Stimulated activated memory B cell treated with anti-CD40 and anti-IgM and Interleukin-4, amounts not matched to agents 10 μg/mL and 1 μg/mL and 100 μg/mL, for 72 hours (primary cell): Measurements from ENCODE around the gene VWA3A.
"Not testable (repeated sequence)": the region's sequence is repeated elsewhere in the genome, so short reads cannot be mapped to it uniquely, and the experiment has no call there.

Experiments used
- ATAC-seq: fragments of 150-1000 bp; cut with Tn5 transposase; 2 replicates; pipeline ENCODE4 v1.10.0; 2021
- H3K27ac Mint-ChIP-seq: one replicate; pipeline ENCODE4 v1.8.0; 2022; ENCODE audit warnings: mild to moderate bottlenecking, mixed read lengths
- H3K27me3 Mint-ChIP-seq: one replicate; pipeline ENCODE4 v1.8.0; 2022; ENCODE audit warnings: mixed read lengths
- H3K36me3 Mint-ChIP-seq: one replicate; pipeline ENCODE4 v1.8.0; 2022; ENCODE audit warnings: mixed read lengths
- H3K4me1 Mint-ChIP-seq: one replicate; pipeline ENCODE4 v1.8.0; 2022; ENCODE audit warnings: mixed read lengths
- H3K4me3 Mint-ChIP-seq: one replicate; pipeline ENCODE4 v1.8.0; 2022; ENCODE audit warnings: mild to moderate bottlenecking, moderate library complexity, mixed read lengths
- H3K9me3 Mint-ChIP-seq: one replicate; pipeline ENCODE4 v1.8.0; 2022; ENCODE audit warnings: mixed read lengths

The VWA3A gene

GRCh38 chr16:22111629-22112028 lies 19.3 kb downstream of the VWA3A start:
- H3K27me3 Mint-ChIP-seq: peaks cover 27% of the 10 kb centered on the region
- H3K4me3 Mint-ChIP-seq, ATAC-seq, H3K36me3 Mint-ChIP-seq, H3K27ac Mint-ChIP-seq, H3K9me3 Mint-ChIP-seq, H3K4me1 Mint-ChIP-seq: not testable (repeated sequence)

GRCh38 chr16:22116095-22116700 lies 23.9 kb downstream of the VWA3A start:
- H3K4me3 Mint-ChIP-seq: no peak overlapping the region
- no peak overlapping the region for H3K27ac Mint-ChIP-seq
- no peaks in the 10 kb centered on the region for H3K36me3 Mint-ChIP-seq
- no peaks in the 10 kb centered on the region for H3K9me3 Mint-ChIP-seq
- ATAC-seq: no peak
- no peaks in the 10 kb centered on the region for H3K27me3 Mint-ChIP-seq
- H3K4me1 Mint-ChIP-seq: no peaks in the 10 kb centered on the region

- H3K4me1 Mint-ChIP-seq: peaks cover 11% of the 10 kb centered on the region
- no peak overlapping the region for H3K4me3 Mint-ChIP-seq
- no peaks in the 10 kb centered on the region for H3K27me3 Mint-ChIP-seq
- peaks cover 5% of the 10 kb centered on the region for H3K9me3 Mint-ChIP-seq
- H3K36me3 Mint-ChIP-seq: no peaks in the 10 kb centered on the region
- ATAC-seq: no peak
- H3K27ac Mint-ChIP-seq: no peak overlapping the region
These were observed 25.3 kb downstream of the VWA3A start for GRCh38 chr16:22117609-22118008.

- Mint-ChIP-seq H3K27me3 (no peaks in the 10 kb centered on the region), H3K9me3 (peaks cover 5% of the 10 kb centered on the region), H3K36me3 (no peaks in the 10 kb centered on the region), H3K4me3 (no peak overlapping the region), H3K4me1 (peaks cover 21% of the 10 kb centered on the region), H3K27ac (no peak overlapping the region)
- ATAC-seq: no peak
These were observed 28.1 kb downstream of the VWA3A start for GRCh38 chr16:22120440-22120839.

GRCh38 chr16:22122239-22122638 lies 29.9 kb downstream of the VWA3A start:
- ATAC-seq: no peak
- H3K4me1 Mint-ChIP-seq: peaks cover 21% of the 10 kb centered on the region
- H3K4me3 Mint-ChIP-seq: no peak overlapping the region
- no peak overlapping the region for H3K27ac Mint-ChIP-seq
- peaks cover 5% of the 10 kb centered on the region for H3K9me3 Mint-ChIP-seq
- H3K36me3 Mint-ChIP-seq: no peaks in the 10 kb centered on the region
- no peaks in the 10 kb centered on the region for H3K27me3 Mint-ChIP-seq

- Mint-ChIP-seq H3K27ac (no peak overlapping the region), H3K4me3 (no peak overlapping the region), H3K9me3 (peaks cover 10% of the 10 kb centered on the region), H3K4me1 (peaks cover 21% of the 10 kb centered on the region), H3K27me3 (peaks cover 7% of the 10 kb centered on the region), H3K36me3 (no peaks in the 10 kb centered on the region)
- peak; percentile 57 for ATAC-seq
These were observed 30.8 kb downstream of the VWA3A start for GRCh38 chr16:22123146-22123545.

- no peak for ATAC-seq
- Mint-ChIP-seq H3K4me1 (peaks cover 21% of the 10 kb centered on the region), H3K9me3 (peaks cover 15% of the 10 kb centered on the region), H3K27ac (no peak overlapping the region), H3K36me3 (no peaks in the 10 kb centered on the region), H3K27me3 (peaks cover 15% of the 10 kb centered on the region), H3K4me3 (no peak overlapping the region)
These were observed 31.6 kb downstream of the VWA3A start for GRCh38 chr16:22123759-22124490.

- H3K27ac Mint-ChIP-seq: no peak overlapping the region
- H3K4me3 Mint-ChIP-seq: no peak overlapping the region
- peaks cover 19% of the 10 kb centered on the region for H3K27me3 Mint-ChIP-seq
- H3K9me3 Mint-ChIP-seq: peaks cover 15% of the 10 kb centered on the region
- no peak for ATAC-seq
- no peaks in the 10 kb centered on the region for H3K36me3 Mint-ChIP-seq
- H3K4me1 Mint-ChIP-seq: peaks cover 21% of the 10 kb centered on the region
These were observed 32.4 kb downstream of the VWA3A start for GRCh38 chr16:22124583-22125284.

GRCh38 chr16:22126037-22126558 lies 33.8 kb downstream of the VWA3A start:
- no peak for ATAC-seq
- peaks cover 21% of the 10 kb centered on the region for H3K4me1 Mint-ChIP-seq
- no peaks in the 10 kb centered on the region for H3K36me3 Mint-ChIP-seq
- no peak overlapping the region for H3K4me3 Mint-ChIP-seq
- H3K27me3 Mint-ChIP-seq: peaks cover 19% of the 10 kb centered on the region
- no peak overlapping the region for H3K27ac Mint-ChIP-seq
- H3K9me3 Mint-ChIP-seq: peaks cover 15% of the 10 kb centered on the region

GRCh38 chr16:22128537-22128936 lies 36.2 kb downstream of the VWA3A start:
- H3K27ac Mint-ChIP-seq, H3K9me3 Mint-ChIP-seq, H3K4me3 Mint-ChIP-seq, H3K4me1 Mint-ChIP-seq, ATAC-seq, H3K36me3 Mint-ChIP-seq: not testable (repeated sequence)
- peaks cover 19% of the 10 kb centered on the region for H3K27me3 Mint-ChIP-seq

GRCh38 chr16:22130528-22130927 lies 38.2 kb downstream of the VWA3A start:
- peaks cover 10% of the 10 kb centered on the region for H3K9me3 Mint-ChIP-seq
- H3K4me1 Mint-ChIP-seq: no peaks in the 10 kb centered on the region
- no peak overlapping the region for H3K27ac Mint-ChIP-seq
- ATAC-seq: no peak
- H3K36me3 Mint-ChIP-seq: no peaks in the 10 kb centered on the region
- H3K27me3 Mint-ChIP-seq: peaks cover 19% of the 10 kb centered on the region
- H3K4me3 Mint-ChIP-seq: no peak overlapping the region

GRCh38 chr16:22132801-22133200 lies 40.5 kb downstream of the VWA3A start:
- no peaks in the 10 kb centered on the region for H3K36me3 Mint-ChIP-seq
- peaks cover 25% of the 10 kb centered on the region for H3K27me3 Mint-ChIP-seq
- H3K4me3 Mint-ChIP-seq: no peak overlapping the region
- peaks cover 8% of the 10 kb centered on the region for H3K9me3 Mint-ChIP-seq
- no peak for ATAC-seq
- H3K4me1 Mint-ChIP-seq: no peaks in the 10 kb centered on the region
- H3K27ac Mint-ChIP-seq: no peak overlapping the region

- Mint-ChIP-seq H3K27ac (no peak overlapping the region), H3K36me3 (no peaks in the 10 kb centered on the region), H3K27me3 (peaks cover 19% of the 10 kb centered on the region), H3K9me3 (no peaks in the 10 kb centered on the region), H3K4me3 (no peak overlapping the region), H3K4me1 (no peaks in the 10 kb centered on the region)
- ATAC-seq: no peak
These were observed 46.1 kb downstream of the VWA3A start for GRCh38 chr16:22138482-22138881.

- Mint-ChIP-seq H3K27me3 (peaks cover 19% of the 10 kb centered on the region), H3K4me1 (no peaks in the 10 kb centered on the region), H3K4me3 (no peak overlapping the region), H3K27ac (no peak overlapping the region), H3K9me3 (no peaks in the 10 kb centered on the region), H3K36me3 (no peaks in the 10 kb centered on the region)
- ATAC-seq: no peak
These were observed 46.7 kb downstream of the VWA3A start for GRCh38 chr16:22139008-22139407.

GRCh38 chr16:22139732-22140131 lies 47.4 kb downstream of the VWA3A start:
- ATAC-seq: peak; percentile 31
- Mint-ChIP-seq H3K9me3 (no peaks in the 10 kb centered on the region), H3K27ac (no peak overlapping the region), H3K27me3 (peaks cover 19% of the 10 kb centered on the region), H3K4me1 (no peaks in the 10 kb centered on the region), H3K4me3 (no peak overlapping the region), H3K36me3 (no peaks in the 10 kb centered on the region)
